ENCODE measurements around the gene MEIOB. TPM values are rescaled to one million over a fixed set of nuclear protein-coding genes. Genes with fewer than 3 reads are reported as not detected.

Gene MEIOB
- total RNA-seq, 2 experiments from 2014 or later, result 0.27 TPM; not detected in 1

- H3K36me3 Mint-ChIP-seq, result no peaks in the 10 kb centered on the region
- no peaks in the 10 kb centered on the region for H3K9me3 Mint-ChIP-seq
- no peak for DNase-seq
- H3K4me3 Mint-ChIP-seq, result no peak overlapping the region
- peaks cover 23% of the 10 kb centered on the region for H3K27me3 Mint-ChIP-seq
- H3K4me1 Mint-ChIP-seq, result peaks cover 3% of the 10 kb centered on the region
- no peak overlapping the region for H3K27ac Mint-ChIP-seq
Observed at GRCh38 chr16:1870365-1871082, 1.4 kb downstream of the MEIOB start.

GRCh38 chr16:1865902-1866690 is 5.9 kb downstream of the MEIOB start:
- H3K4me1 Mint-ChIP-seq, result no peaks in the 10 kb centered on the region
- DNase-seq, result no peak

GRCh38 chr16:1863681-1864460 is 8.1 kb downstream of the MEIOB start:
- no peaks in the 10 kb centered on the region for H3K36me3 Mint-ChIP-seq
- no peak overlapping the region for H3K4me3 Mint-ChIP-seq
- DNase-seq, result no peak
- H3K27ac Mint-ChIP-seq, result no peak overlapping the region
- peaks cover 17% of the 10 kb centered on the region for H3K27me3 Mint-ChIP-seq
- H3K4me1 Mint-ChIP-seq, result no peaks in the 10 kb centered on the region
- no peaks in the 10 kb centered on the region for H3K9me3 Mint-ChIP-seq

More at GRCh38 chr16:1865902-1866690, 5.9 kb downstream of the MEIOB start:
- no peaks in the 10 kb centered on the region for H3K36me3 Mint-ChIP-seq
- H3K9me3 Mint-ChIP-seq, result no peaks in the 10 kb centered on the region
- H3K4me3 Mint-ChIP-seq, result no peak overlapping the region
- H3K27me3 Mint-ChIP-seq, result peaks cover 13% of the 10 kb centered on the region
- H3K27ac Mint-ChIP-seq, result no peak overlapping the region

GRCh38 chr16:1862394-1862793 is 9.6 kb downstream of the MEIOB start:
- no peak overlapping the region for H3K4me3 Mint-ChIP-seq
- H3K27ac Mint-ChIP-seq, result no peak overlapping the region
- no peaks in the 10 kb centered on the region for H3K36me3 Mint-ChIP-seq
- H3K27me3 Mint-ChIP-seq, result peaks cover 17% of the 10 kb centered on the region
- no peaks in the 10 kb centered on the region for H3K9me3 Mint-ChIP-seq
- no peak for DNase-seq
- H3K4me1 Mint-ChIP-seq, result no peaks in the 10 kb centered on the region

GRCh38 chr16:1861730-1862129 is 10.2 kb downstream of the MEIOB start:
- peaks cover 17% of the 10 kb centered on the region for H3K27me3 Mint-ChIP-seq

GRCh38 chr16:1859650-1860049 is 12.3 kb downstream of the MEIOB start:
- H3K9me3 Mint-ChIP-seq, result no peaks in the 10 kb centered on the region
- no peak overlapping the region for H3K27ac Mint-ChIP-seq
- H3K36me3 Mint-ChIP-seq, result no peaks in the 10 kb centered on the region

More at GRCh38 chr16:1861730-1862129, 10.2 kb downstream of the MEIOB start:
- Mint-ChIP-seq H3K4me3 (no peak overlapping the region), H3K9me3 (no peaks in the 10 kb centered on the region), H3K36me3 (no peaks in the 10 kb centered on the region), H3K27ac (no peak overlapping the region), H3K4me1 (no peaks in the 10 kb centered on the region)
- DNase-seq, result no peak

GRCh38 chr16:1858189-1858865 is 13.6 kb downstream of the MEIOB start:
- Mint-ChIP-seq H3K27ac (no peak overlapping the region), H3K27me3 (peaks cover 4% of the 10 kb centered on the region), H3K4me1 (peaks cover 17% of the 10 kb centered on the region), H3K9me3 (no peaks in the 10 kb centered on the region), H3K4me3 (no peak overlapping the region), H3K36me3 (no peaks in the 10 kb centered on the region)
- DNase-seq, result no peak

More at GRCh38 chr16:1859650-1860049, 12.3 kb downstream of the MEIOB start:
- H3K4me1 Mint-ChIP-seq, result peaks cover 13% of the 10 kb centered on the region
- H3K4me3 Mint-ChIP-seq, result no peak overlapping the region
- peaks cover 9% of the 10 kb centered on the region for H3K27me3 Mint-ChIP-seq
- no peak for DNase-seq

- H3K4me3 Mint-ChIP-seq, result no peak overlapping the region
- no peaks in the 10 kb centered on the region for H3K9me3 Mint-ChIP-seq
- H3K27ac Mint-ChIP-seq, result no peak overlapping the region
Observed at GRCh38 chr16:1857433-1858097, 14.4 kb downstream of the MEIOB start.

GRCh38 chr16:1851793-1852192 is 20.2 kb downstream of the MEIOB start:
- no peak for DNase-seq
- Mint-ChIP-seq H3K9me3 (no peaks in the 10 kb centered on the region), H3K27ac (no peak overlapping the region), H3K36me3 (no peaks in the 10 kb centered on the region), H3K4me1 (peaks cover 17% of the 10 kb centered on the region), H3K27me3 (no peaks in the 10 kb centered on the region), H3K4me3 (no peak overlapping the region)

More at GRCh38 chr16:1857433-1858097, 14.4 kb downstream of the MEIOB start:
- no peak for DNase-seq
- H3K27me3 Mint-ChIP-seq, result peaks cover 4% of the 10 kb centered on the region
- H3K4me1 Mint-ChIP-seq, result peaks cover 17% of the 10 kb centered on the region
- no peaks in the 10 kb centered on the region for H3K36me3 Mint-ChIP-seq

GRCh38 chr16:1850981-1851380 is 21.0 kb downstream of the MEIOB start:
- Mint-ChIP-seq H3K27me3 (no peaks in the 10 kb centered on the region), H3K36me3 (no peaks in the 10 kb centered on the region), H3K4me1 (peaks cover 17% of the 10 kb centered on the region), H3K9me3 (no peaks in the 10 kb centered on the region), H3K27ac (no peak overlapping the region), H3K4me3 (no peak overlapping the region)
- no peak for DNase-seq

GRCh38 chr16:1846416-1846815 is 25.5 kb downstream of the MEIOB start:
- Mint-ChIP-seq H3K27me3 (no peaks in the 10 kb centered on the region), H3K36me3 (no peaks in the 10 kb centered on the region), H3K9me3 (no peaks in the 10 kb centered on the region), H3K4me3 (no peak overlapping the region), H3K27ac (no peak overlapping the region), H3K4me1 (no peaks in the 10 kb centered on the region)
- DNase-seq, result no peak

GRCh38 chr16:1845985-1846384 is 26.0 kb downstream of the MEIOB start:
- no peak for DNase-seq
- no peak overlapping the region for H3K4me3 Mint-ChIP-seq
- H3K27ac Mint-ChIP-seq, result no peak overlapping the region
- H3K9me3 Mint-ChIP-seq, result no peaks in the 10 kb centered on the region
- H3K4me1 Mint-ChIP-seq, result no peaks in the 10 kb centered on the region
- no peaks in the 10 kb centered on the region for H3K27me3 Mint-ChIP-seq
- H3K36me3 Mint-ChIP-seq, result no peaks in the 10 kb centered on the region

- Mint-ChIP-seq H3K27ac (no peak overlapping the region), H3K4me1 (no peaks in the 10 kb centered on the region), H3K36me3 (no peaks in the 10 kb centered on the region), H3K4me3 (no peak overlapping the region), H3K27me3 (no peaks in the 10 kb centered on the region), H3K9me3 (no peaks in the 10 kb centered on the region)
- no peak for DNase-seq
Observed at GRCh38 chr16:1839554-1839953, 32.4 kb downstream of the MEIOB start.

- H3K27me3 Mint-ChIP-seq, result no peaks in the 10 kb centered on the region
- no peaks in the 10 kb centered on the region for H3K9me3 Mint-ChIP-seq
- H3K36me3 Mint-ChIP-seq, result peaks cover 2% of the 10 kb centered on the region
- H3K27ac Mint-ChIP-seq, result no peak overlapping the region
- H3K4me3 Mint-ChIP-seq, result no peak overlapping the region
- H3K4me1 Mint-ChIP-seq, result peaks cover 13% of the 10 kb centered on the region
- no peak for DNase-seq
Observed at GRCh38 chr16:1834096-1834495, 37.9 kb downstream of the MEIOB start.
